ENCODE measurements around the gene NUP210.

NUP210 gene

GRCh38 chr3:13287833-13288232, 132.3 kb downstream of the NUP210 start:
- in situ Hi-C loops (cut with HindIII; ENCODE audit: low pct_ligation_motif_present, low sequenced_read_pairs), result no loop called here
- Histone ChIP-seq H3K36me3 (replicated peaks) (no peaks in the 10 kb centered on the region), H3K27ac (no peak overlapping the region), H3K27me3 (replicated peaks) (peaks cover 11% of the 10 kb centered on the region), H3K4me3 (ENCODE audit: low read depth, low read length) (no peak overlapping the region)
- no peak for DNase-seq
- TF ChIP-seq CTCF (IDR thresholded peaks at IDR 0.05; ENCODE audit: low read depth, low read length, missing control alignments), result no peak

- no peak for DNase-seq
- Histone ChIP-seq H3K27me3 (replicated peaks) (peaks cover 16% of the 10 kb centered on the region), H3K4me3 (ENCODE audit: low read depth, low read length) (no peak overlapping the region), H3K36me3 (replicated peaks) (no peaks in the 10 kb centered on the region), H3K27ac (no peak overlapping the region)
- TF ChIP-seq CTCF (IDR thresholded peaks at IDR 0.05; ENCODE audit: low read depth, low read length, missing control alignments), result no peak
- in situ Hi-C loops (cut with HindIII; ENCODE audit: low pct_ligation_motif_present, low sequenced_read_pairs), result no loop called here
Observed at GRCh38 chr3:13286873-13287272, 133.2 kb downstream of the NUP210 start.

GRCh38 chr3:13285007-13285567, 135.0 kb downstream of the NUP210 start:
- no peaks in the 10 kb centered on the region for H3K36me3 ChIP-seq (replicated peaks)

GRCh38 chr3:13283877-13284264, 136.3 kb downstream of the NUP210 start:
- no peak overlapping the region for H3K4me3 ChIP-seq (ENCODE audit: low read depth, low read length)
- in situ Hi-C loops (cut with HindIII; ENCODE audit: low pct_ligation_motif_present, low sequenced_read_pairs), result no loop called here
- no peaks in the 10 kb centered on the region for H3K36me3 ChIP-seq (replicated peaks)
- TF ChIP-seq CTCF (IDR thresholded peaks at IDR 0.05; ENCODE audit: low read depth, low read length, missing control alignments), result no peak
- no peak overlapping the region for H3K27ac ChIP-seq
- no peak for DNase-seq
- peaks cover 23% of the 10 kb centered on the region for H3K27me3 ChIP-seq (replicated peaks)

More at GRCh38 chr3:13285007-13285567, 135.0 kb downstream of the NUP210 start:
- DNase-seq, result no peak
- TF ChIP-seq CTCF (IDR thresholded peaks at IDR 0.05; ENCODE audit: low read depth, low read length, missing control alignments), result no peak
- no peak overlapping the region for H3K27ac ChIP-seq
- H3K4me3 ChIP-seq (ENCODE audit: low read depth, low read length), result no peak overlapping the region
- H3K27me3 ChIP-seq (replicated peaks), result peaks cover 23% of the 10 kb centered on the region
- in situ Hi-C loops (cut with HindIII; ENCODE audit: low pct_ligation_motif_present, low sequenced_read_pairs), result no loop called here

- in situ Hi-C loops (cut with HindIII; ENCODE audit: low pct_ligation_motif_present, low sequenced_read_pairs), result no loop called here
- H3K4me3 ChIP-seq (ENCODE audit: low read depth, low read length), result no peak overlapping the region
- H3K27ac ChIP-seq, result no peak overlapping the region
- peak; percentile 26 for TF ChIP-seq CTCF (IDR thresholded peaks at IDR 0.05; ENCODE audit: low read depth, low read length, missing control alignments)
- DNase-seq, result no peak
- H3K36me3 ChIP-seq (replicated peaks), result no peaks in the 10 kb centered on the region
- peaks cover 23% of the 10 kb centered on the region for H3K27me3 ChIP-seq (replicated peaks)
Observed at GRCh38 chr3:13282986-13283876, 136.9 kb downstream of the NUP210 start.

Data from brain microvascular endothelial cell (primary cell).